ENCODE results near the gene NUP210.
"Not testable (repeated sequence)": the region's sequence is repeated elsewhere in the genome, so short reads cannot be mapped to it uniquely, and the experiment has no call there.

Gene NUP210

DNA sequence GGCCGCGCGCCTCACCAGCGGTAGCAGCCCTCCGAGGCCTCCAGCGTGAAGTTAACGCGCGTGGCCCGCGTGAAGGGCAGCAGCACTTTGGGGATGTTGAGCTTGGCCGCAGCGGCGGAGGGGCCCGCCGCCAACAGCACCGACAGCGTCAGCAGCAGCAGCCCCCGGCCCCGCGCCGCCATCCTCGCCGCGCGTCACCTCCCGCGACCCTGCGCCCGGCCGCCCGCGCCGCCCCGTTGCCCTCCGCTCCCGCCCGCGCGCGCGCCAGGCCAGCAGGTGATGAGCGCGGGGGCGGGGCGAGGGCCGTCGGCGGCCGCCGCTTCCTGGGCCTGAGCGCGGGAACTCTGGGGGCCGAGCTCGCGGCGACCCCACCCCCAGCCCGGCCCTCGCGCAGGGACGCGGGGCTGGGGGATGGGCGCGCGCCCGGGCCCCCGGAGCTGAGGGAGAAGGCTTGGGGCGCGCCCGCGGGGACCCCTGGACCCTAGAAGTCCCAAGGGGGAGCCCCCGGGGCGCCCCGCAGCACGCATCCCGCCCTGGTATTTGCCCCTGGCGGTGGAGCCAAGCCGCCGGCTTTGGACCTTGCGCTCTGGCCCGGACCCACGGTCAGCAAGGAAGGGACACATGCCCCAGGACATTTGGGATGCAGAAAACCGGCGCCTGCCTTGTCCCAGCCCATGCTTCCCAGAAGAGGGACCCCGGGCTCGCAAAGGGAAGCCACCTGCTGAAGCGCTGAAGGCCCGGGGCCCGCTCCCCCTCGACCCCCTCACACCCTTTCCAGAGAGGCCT is at the start of gene NUP210:
Gene NUP210, minus strand, starts transcription at position 278 of the 786 bp plus-strand sequence. Its CDS starts 96 bp downstream, at position 182.
- DNase-seq, result no peak

GRCh38 chr3:13466781-13467180 is 46.7 kb upstream of the NUP210 start:
- no peak for DNase-seq

DNA sequence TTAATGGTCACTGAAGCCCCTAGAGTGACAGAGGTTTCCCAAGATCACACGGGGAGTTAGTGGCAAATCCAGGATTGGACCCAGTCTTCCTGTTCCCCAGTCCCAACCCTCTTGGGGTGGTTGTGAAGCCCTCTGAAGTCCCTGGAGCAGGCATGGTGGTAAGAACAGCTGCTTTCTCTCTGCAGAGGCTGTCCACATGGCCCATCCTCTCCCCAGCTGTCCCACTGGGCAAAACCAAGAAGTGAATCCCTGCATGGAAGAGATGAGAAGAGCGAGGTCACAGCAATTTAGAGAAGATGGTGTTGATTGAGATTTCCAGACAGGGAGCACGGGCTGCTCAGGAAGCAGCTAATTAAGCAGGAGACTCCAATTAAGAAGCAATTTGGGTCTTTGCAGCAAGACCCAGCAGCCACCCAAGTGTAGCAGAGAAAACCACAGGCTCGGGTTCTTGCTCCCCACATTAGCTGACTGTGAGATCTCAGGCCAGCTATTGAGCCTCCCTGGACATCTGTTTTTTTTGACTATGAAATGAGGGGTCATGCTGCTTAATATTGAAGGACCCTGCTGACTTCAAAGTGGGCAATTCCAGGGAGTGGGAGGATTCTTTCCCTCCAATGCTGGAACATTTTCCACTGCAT is 45.2 kb upstream of the NUP210 start:
- DNase-seq, result no peak

DNA sequence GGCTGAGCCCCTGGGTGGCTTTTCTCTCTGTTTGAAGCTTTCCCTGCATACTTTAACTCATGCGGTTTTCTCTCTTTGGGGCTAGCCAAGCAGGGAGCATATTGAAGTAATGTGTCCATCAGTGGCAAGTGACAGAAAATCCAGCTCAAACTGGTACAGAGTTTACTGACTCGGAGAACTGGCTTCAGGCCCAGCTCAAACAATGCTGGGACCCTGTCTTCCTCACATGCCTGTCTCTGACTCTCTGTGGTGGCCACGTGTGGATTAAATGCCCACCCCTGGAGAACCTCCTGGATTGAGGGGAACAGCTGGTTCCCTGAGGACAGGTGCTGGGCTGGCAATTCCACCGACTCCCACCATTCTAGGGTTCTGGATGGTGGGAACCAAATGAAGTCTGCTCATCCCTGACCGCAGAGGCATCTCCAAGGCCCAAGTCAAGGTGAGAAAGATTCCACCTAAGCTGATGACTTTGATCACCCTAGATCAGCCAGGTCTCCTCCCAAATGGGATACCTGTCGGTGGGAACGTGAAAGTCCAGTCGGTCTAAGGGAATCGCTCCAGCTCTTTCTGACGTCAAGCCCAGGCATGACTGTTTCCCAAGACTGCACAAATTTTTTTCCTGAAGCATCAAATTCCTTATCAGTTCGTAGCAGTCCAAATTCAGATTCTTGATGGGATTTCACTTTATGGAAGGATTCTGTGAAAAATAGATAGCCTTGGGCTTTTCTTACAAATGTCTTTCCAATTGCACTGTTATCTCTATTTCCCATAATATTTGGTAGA is 43.7 kb upstream of the NUP210 start:
- no peak for DNase-seq

DNA sequence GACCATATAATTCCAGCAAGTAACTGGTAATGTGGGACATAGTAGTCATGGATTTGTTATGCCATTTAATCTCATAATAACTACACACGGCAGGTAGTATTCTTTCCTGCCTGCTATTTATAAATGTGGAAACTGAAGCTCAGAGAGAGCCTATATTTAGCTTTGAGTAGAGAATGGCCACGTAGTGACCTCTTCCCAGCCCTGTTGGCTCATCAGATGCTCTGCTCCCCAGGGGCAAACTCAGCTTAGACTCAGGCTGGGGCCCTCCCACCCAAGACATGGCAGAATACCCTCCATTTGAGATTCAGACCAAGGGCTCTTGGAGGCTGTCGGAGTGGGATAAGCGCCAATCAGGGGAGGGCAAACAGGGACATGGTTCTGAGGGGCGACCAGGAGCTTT is 42.7 kb upstream of the NUP210 start:
- DNase-seq, result no peak

DNA sequence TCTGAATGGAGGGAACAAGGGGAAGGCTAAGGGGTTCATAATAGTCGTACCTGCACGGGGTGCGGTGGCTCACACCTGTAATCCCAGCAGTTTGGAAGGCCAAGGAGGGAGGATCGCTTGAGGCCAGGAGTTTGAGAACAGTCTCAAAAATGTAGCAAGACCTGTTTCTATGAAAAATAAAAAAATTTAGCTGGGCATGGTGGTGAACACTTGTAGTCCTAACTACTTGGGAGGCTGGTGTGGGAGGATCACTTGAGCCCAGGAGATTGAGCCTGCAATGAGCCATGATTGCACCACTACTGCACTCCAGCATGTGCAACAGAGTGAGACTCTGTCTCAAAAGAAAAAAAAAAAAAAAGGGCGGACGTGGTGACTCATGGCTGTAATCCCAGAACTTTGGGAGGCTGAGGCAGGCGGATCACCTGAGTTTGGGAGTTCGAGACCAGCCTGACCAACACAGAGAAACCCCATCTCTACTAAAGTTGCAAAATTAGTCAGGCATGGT is 42.1 kb upstream of the NUP210 start:
- DNase-seq, result no peak

GRCh38 chr3:13461169-13462124 is 41.3 kb upstream of the NUP210 start:
- no peak for DNase-seq

GRCh38 chr3:13460341-13460736 is 40.2 kb upstream of the NUP210 start:
- no peak for DNase-seq

- DNase-seq, result no peak
Measured at GRCh38 chr3:13459605-13460340, 39.7 kb upstream of the NUP210 start.

DNA sequence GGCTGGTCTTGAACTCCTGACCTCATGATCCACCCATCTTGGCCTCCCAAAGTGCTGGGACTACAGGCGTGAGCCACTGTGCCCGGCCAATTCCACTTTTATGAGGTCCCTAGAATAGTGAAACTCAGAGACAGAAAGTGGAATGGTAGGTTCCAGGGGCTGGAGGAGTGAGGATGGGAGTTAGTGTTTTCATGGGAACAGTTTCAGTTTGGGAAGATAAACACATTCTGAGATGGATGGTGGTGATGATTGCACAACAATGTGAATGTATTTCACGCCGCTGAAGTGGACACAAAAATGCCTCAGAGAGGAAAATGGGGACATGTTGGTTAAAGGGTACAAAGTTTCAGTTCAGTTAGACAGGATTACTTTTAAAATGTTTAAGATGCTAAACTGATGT is 37.5 kb upstream of the NUP210 start:
- DNase-seq, result no peak

GRCh38 chr3:13455644-13456043 is 35.5 kb upstream of the NUP210 start:
- no peak for DNase-seq

DNA sequence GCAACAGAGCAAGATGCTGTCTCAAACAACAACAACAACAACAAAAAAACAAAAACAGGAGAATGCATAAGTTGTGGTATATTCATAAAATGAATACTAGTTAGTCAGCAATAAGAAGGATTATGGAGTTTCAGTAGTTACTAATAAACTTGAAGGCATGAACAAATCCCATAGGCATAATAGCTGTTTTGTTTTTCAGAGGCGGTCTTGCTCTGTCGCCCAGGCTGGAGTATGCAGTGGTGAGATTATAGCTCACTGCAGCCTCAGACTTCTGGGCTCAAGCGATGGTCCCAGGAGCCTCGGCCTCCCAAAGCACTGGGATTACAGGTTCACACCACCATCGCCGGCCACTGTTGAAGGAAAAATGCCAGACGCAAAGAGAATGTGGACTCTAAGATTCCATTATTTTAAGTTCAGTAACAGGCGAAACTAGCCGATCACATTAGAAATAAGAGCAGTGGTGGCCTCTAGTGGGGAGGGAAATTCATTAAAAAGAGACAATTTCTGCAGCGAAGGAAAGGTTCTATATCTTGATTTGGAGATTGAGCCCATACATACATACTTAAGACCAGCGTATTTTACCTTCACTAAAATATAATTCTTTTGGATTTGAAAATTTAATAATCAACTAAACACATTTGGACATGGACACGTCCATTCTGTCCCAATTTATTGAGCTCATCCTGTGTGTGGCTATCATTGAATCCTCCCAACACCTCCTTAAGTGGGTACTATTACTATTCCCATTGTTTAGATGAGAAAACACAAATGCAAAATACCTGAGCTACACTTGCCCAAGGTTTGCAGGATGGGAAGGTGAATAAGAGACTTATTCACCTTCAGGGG is 32.6 kb upstream of the NUP210 start:
- DNase-seq, result peak; percentile 25

GRCh38 chr3:13451301-13451673 is 31.2 kb upstream of the NUP210 start:
- DNase-seq, result no peak

DNA sequence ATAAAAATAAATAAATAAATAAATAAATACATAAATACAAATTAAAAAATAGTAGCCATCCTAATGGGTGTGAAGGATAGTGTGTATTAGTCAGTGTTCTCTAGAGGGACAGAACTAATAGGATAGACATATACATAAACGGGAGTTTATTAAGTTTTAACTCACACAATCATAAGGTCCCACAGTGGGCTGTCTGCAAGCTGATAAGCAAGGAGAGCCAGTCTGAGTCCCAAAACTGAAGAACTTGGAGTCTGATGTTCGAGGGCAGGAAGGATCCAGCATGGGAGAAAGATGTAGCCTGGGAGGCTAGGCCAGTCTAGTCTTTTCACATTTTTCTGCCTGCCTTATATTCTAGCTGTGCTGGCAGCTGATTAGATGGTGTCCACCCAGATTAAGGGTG is 22.8 kb upstream of the NUP210 start:
- DNase-seq, result not testable (repeated sequence)

DNA sequence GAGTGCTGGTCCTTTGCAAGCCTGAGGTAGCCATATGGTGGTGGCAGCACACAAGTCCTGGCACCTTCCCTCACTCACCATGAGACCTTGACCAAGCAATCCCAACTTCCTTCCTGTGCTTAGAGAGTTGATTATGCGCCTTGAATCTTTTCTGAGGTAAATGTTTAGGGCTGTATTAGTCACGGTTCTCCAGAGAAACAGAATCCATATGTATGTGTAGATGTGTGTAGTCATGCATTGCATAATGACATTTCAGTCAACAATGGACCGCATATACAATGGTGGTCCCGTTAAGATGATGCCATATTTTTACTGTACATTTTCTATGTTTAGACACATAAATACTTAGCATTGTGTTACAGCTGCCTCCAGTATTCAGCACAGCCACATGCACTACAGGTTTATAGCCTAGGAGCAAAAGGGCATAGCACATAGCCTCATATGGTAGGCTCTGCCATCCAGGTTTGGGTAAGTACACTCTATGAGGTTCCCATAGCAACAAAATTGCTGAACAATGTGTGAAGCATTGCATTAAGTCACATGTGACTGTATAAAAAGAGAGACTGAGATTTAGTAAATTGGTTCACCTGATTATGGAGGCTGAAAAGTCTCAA is 20.2 kb upstream of the NUP210 start:
- DNase-seq, result no peak

- not testable (repeated sequence) for DNase-seq
Measured at GRCh38 chr3:13436213-13436612, 16.1 kb upstream of the NUP210 start.

DNA sequence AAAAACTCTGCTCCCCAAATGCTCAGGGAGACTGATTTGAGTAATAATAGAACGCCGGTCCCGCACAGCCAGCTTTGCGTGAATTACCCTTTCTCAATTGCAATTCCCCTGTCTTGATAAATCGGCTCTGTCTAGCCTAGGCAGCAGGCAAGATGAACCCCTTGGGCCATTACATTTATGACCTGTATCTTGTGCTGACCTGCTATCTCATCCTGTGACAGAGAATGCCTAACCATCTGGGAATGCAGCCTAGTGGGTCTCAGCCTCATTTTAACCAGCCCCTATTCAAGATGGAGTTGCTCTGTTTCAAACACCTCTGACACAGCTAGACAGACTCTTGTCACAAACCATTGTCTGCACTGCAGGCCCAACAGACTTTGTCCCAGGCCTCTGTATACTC is 13.8 kb upstream of the NUP210 start:
- DNase-seq, result no peak

GRCh38 chr3:13432093-13432492 is 12.0 kb upstream of the NUP210 start:
- DNase-seq, result no peak

GRCh38 chr3:13430411-13430875 is 10.3 kb upstream of the NUP210 start:
- not testable (repeated sequence) for DNase-seq

All from amniotic stem cell (primary cell).